ENCODE measurements around the gene VIL1. TPM values are rescaled to one million over a fixed set of nuclear protein-coding genes. Genes with fewer than 3 reads are reported as not detected.

The VIL1 gene
- total and polyA plus RNA-seq, 2 of the 13 experiments (the other 11 are each of a cell fraction or from before 2014, with no cell fraction given): 287 to 301 TPM

DNA sequence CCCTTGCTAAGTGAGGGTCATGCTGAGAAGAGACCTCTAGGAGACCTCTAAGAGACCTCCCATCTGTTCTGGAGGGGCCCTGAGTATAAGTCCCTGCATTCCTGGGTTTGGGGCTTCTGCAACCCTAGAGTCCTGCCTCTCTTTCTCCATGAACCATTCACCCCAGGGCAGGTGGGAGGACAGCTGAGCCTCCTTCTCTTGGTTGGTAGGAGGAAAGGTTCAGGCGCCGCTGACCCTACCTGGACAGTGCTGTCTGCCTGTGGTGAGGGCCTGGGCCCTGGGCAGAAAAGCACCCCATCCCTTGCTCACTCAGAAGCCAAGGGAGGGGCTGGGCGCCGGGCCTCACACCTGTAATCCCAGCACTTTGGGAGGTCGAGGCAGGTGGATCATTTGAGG, 604 bp upstream of the VIL1 start (continued):
- TF ChIP-seq NCOA2 (CRISPR knock-in tag; IDR thresholded peaks at IDR 0.05) (no peak), KLF13 (CRISPR knock-in tag; IDR thresholded peaks at IDR 0.05) (0 out of 2 replicates have a peak, but pooled peaks have one; percentile 6), ZNF841 (CRISPR knock-in tag; IDR thresholded peaks at IDR 0.05; ENCODE audit: borderline replicate concordance) (no peak), GATA4 (IDR thresholded peaks at IDR 0.05; ENCODE audit: borderline replicate concordance, low read depth) (no peak), ZNF768 (CRISPR knock-in tag; IDR thresholded peaks at IDR 0.05) (no peak), SMARCC2 (IDR thresholded peaks at IDR 0.05) (no peak), ZNF782 (CRISPR knock-in tag; IDR thresholded peaks at IDR 0.05; ENCODE audit: borderline replicate concordance) (no peak), PITX1 (CRISPR knock-in tag; IDR thresholded peaks at IDR 0.05) (no peak), ZNF354B (CRISPR knock-in tag; IDR thresholded peaks at IDR 0.05) (0 out of 2 replicates have a peak, but pooled peaks have one; percentile 36), ZNF496 (CRISPR knock-in tag; IDR thresholded peaks at IDR 0.05; ENCODE audit: insufficient replicate concordance) (no peak), FOXA3 (CRISPR knock-in tag; IDR thresholded peaks at IDR 0.05) (no peak), ZNF446 (CRISPR knock-in tag; IDR thresholded peaks at IDR 0.05) (0 out of 2 replicates have a peak, but pooled peaks have one; percentile 36), SMARCE1 (IDR thresholded peaks at IDR 0.05; ENCODE audit: borderline replicate concordance) (no peak)
- TF ChIP-seq, protein P1, sequence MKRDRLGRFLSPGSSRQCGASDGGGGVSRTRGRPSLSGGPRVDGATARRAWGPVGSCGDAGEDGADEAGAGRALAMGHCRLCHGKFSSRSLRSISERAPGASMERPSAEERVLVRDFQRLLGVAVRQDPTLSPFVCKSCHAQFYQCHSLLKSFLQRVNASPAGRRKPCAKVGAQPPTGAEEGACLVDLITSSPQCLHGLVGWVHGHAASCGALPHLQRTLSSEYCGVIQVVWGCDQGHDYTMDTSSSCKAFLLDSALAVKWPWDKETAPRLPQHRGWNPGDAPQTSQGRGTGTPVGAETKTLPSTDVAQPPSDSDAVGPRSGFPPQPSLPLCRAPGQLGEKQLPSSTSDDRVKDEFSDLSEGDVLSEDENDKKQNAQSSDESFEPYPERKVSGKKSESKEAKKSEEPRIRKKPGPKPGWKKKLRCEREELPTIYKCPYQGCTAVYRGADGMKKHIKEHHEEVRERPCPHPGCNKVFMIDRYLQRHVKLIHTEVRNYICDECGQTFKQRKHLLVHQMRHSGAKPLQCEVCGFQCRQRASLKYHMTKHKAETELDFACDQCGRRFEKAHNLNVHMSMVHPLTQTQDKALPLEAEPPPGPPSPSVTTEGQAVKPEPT (CRISPR knock-in tag; IDR thresholded peaks at IDR 0.05; ENCODE audit: low read depth): no peak
- TF ChIP-seq, protein P2, sequence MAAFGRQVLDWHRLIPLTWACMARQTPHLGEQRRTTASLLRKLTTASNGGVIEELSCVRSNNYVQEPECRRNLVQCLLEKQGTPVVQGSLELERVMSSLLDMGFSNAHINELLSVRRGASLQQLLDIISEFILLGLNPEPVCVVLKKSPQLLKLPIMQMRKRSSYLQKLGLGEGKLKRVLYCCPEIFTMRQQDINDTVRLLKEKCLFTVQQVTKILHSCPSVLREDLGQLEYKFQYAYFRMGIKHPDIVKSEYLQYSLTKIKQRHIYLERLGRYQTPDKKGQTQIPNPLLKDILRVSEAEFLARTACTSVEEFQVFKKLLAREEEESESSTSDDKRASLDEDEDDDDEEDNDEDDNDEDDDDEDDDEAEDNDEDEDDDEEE (CRISPR knock-in tag; IDR thresholded peaks at IDR 0.05): no peak
- TF ChIP-seq, protein P3, sequence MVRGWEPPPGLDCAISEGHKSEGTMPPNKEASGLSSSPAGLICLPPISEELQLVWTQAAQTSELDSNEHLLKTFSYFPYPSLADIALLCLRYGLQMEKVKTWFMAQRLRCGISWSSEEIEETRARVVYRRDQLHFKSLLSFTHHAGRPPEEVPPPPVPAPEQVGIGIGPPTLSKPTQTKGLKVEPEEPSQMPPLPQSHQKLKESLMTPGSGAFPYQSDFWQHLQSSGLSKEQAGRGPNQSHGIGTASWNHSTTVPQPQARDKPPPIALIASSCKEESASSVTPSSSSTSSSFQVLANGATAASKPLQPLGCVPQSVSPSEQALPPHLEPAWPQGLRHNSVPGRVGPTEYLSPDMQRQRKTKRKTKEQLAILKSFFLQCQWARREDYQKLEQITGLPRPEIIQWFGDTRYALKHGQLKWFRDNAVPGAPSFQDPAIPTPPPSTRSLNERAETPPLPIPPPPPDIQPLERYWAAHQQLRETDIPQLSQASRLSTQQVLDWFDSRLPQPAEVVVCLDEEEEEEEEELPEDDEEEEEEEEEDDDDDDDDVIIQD (CRISPR knock-in tag; IDR thresholded peaks at IDR 0.05; ENCODE audit: low read depth): no peak
- TF ChIP-seq, protein P4, sequence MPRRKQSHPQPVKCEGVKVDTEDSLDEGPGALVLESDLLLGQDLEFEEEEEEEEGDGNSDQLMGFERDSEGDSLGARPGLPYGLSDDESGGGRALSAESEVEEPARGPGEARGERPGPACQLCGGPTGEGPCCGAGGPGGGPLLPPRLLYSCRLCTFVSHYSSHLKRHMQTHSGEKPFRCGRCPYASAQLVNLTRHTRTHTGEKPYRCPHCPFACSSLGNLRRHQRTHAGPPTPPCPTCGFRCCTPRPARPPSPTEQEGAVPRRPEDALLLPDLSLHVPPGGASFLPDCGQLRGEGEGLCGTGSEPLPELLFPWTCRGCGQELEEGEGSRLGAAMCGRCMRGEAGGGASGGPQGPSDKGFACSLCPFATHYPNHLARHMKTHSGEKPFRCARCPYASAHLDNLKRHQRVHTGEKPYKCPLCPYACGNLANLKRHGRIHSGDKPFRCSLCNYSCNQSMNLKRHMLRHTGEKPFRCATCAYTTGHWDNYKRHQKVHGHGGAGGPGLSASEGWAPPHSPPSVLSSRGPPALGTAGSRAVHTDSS (CRISPR knock-in tag; conservative IDR thresholded peaks at IDR 0.05): no peak
- TF ChIP-seq, protein P5, sequence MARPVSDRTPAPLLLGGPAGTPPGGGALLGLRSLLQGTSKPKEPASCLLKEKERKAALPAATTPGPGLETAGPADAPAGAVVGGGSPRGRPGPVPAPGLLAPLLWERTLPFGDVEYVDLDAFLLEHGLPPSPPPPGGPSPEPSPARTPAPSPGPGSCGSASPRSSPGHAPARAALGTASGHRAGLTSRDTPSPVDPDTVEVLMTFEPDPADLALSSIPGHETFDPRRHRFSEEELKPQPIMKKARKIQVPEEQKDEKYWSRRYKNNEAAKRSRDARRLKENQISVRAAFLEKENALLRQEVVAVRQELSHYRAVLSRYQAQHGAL (CRISPR knock-in tag; IDR thresholded peaks at IDR 0.05; ENCODE audit: not compliant biosample characterization): no peak
- TF ChIP-seq, protein P6, sequence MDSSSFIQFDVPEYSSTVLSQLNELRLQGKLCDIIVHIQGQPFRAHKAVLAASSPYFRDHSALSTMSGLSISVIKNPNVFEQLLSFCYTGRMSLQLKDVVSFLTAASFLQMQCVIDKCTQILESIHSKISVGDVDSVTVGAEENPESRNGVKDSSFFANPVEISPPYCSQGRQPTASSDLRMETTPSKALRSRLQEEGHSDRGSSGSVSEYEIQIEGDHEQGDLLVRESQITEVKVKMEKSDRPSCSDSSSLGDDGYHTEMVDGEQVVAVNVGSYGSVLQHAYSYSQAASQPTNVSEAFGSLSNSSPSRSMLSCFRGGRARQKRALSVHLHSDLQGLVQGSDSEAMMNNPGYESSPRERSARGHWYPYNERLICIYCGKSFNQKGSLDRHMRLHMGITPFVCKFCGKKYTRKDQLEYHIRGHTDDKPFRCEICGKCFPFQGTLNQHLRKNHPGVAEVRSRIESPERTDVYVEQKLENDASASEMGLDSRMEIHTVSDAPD (CRISPR knock-in tag; IDR thresholded peaks at IDR 0.05): 0 out of 2 replicates have a peak, but pooled peaks have one; percentile 25
- TF ChIP-seq, protein P7, sequence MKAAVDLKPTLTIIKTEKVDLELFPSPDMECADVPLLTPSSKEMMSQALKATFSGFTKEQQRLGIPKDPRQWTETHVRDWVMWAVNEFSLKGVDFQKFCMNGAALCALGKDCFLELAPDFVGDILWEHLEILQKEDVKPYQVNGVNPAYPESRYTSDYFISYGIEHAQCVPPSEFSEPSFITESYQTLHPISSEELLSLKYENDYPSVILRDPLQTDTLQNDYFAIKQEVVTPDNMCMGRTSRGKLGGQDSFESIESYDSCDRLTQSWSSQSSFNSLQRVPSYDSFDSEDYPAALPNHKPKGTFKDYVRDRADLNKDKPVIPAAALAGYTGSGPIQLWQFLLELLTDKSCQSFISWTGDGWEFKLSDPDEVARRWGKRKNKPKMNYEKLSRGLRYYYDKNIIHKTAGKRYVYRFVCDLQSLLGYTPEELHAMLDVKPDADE (CRISPR knock-in tag; IDR thresholded peaks at IDR 0.05): no peak
- TF ChIP-seq, protein P8, sequence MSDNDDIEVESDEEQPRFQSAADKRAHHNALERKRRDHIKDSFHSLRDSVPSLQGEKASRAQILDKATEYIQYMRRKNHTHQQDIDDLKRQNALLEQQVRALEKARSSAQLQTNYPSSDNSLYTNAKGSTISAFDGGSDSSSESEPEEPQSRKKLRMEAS (IDR thresholded peaks at IDR 0.05): no peak

Data from HepG2 (cell line).